HG03135 (cell line): ENCODE results near the gene PDE8A.

Source experiments
- ATAC-seq: cut with Tn5 transposase; IDR thresholded peaks from one replicate; pipeline ENCODE4 v1.9.1; 2021; ENCODE audit warnings: mild to moderate bottlenecking, moderate library complexity; ENCODE audit not compliant: unreplicated experiment

PDE8A gene

GRCh38 chr15:85030301-85030929 lies 48.8 kb downstream of the PDE8A start:
- no peak for ATAC-seq

- ATAC-seq: no peak
Observed at GRCh38 chr15:85031086-85031943, 49.7 kb downstream of the PDE8A start.

- ATAC-seq: no peak
Observed at GRCh38 chr15:85031944-85032558, 50.4 kb downstream of the PDE8A start.

- no peak for ATAC-seq
Observed at GRCh38 chr15:85033148-85033547, 51.5 kb downstream of the PDE8A start.

- no peak for ATAC-seq
Observed at GRCh38 chr15:85034276-85034675, 52.6 kb downstream of the PDE8A start.

- ATAC-seq: no peak
Observed at GRCh38 chr15:85035980-85036379, 54.3 kb downstream of the PDE8A start.

- no peak for ATAC-seq
Observed at GRCh38 chr15:85036716-85037115, 55.1 kb downstream of the PDE8A start.

GRCh38 chr15:85037641-85038040 lies 56.0 kb downstream of the PDE8A start:
- no peak for ATAC-seq

GRCh38 chr15:85041230-85041629 lies 59.6 kb downstream of the PDE8A start:
- no peak for ATAC-seq

GRCh38 chr15:85044251-85044853 lies 62.7 kb downstream of the PDE8A start:
- ATAC-seq: peak; percentile 71

- no peak for ATAC-seq
Observed at GRCh38 chr15:85044894-85045293, 63.2 kb downstream of the PDE8A start.

- ATAC-seq: no peak
Observed at GRCh38 chr15:85045615-85046014, 64.0 kb downstream of the PDE8A start.

- ATAC-seq: no peak
Observed at GRCh38 chr15:85047271-85047948, 65.8 kb downstream of the PDE8A start.

- no peak for ATAC-seq
Observed at GRCh38 chr15:85048430-85048829, 66.8 kb downstream of the PDE8A start.

- ATAC-seq: no peak
Observed at GRCh38 chr15:85049805-85050204, 68.1 kb downstream of the PDE8A start.

GRCh38 chr15:85059734-85060133 lies 78.1 kb downstream of the PDE8A start:
- ATAC-seq: no peak

- no peak for ATAC-seq
Observed at GRCh38 chr15:85062560-85062959, 80.9 kb downstream of the PDE8A start.

GRCh38 chr15:85063088-85063487 lies 81.4 kb downstream of the PDE8A start:
- ATAC-seq: no peak

- ATAC-seq: no peak
Observed at GRCh38 chr15:85063522-85064079, 81.9 kb downstream of the PDE8A start.

GRCh38 chr15:85064710-85065109 lies 83.1 kb downstream of the PDE8A start:
- ATAC-seq: no peak

- ATAC-seq: no peak
Observed at GRCh38 chr15:85071061-85071460, 89.4 kb downstream of the PDE8A start.
